HFFc6 (cell line): ENCODE data around the gene PCDHB4. TPM values are rescaled to one million over a fixed set of nuclear protein-coding genes. Genes with fewer than 3 reads are reported as not detected.
A peak's percentile ranks its signal among the peaks of the same experiment; 100 is the strongest.

Experiments used
- DNase-seq: peaks from one replicate; pipeline ENCODE4 v3.0.0-alpha.2; 2018
- H3K27ac Mint-ChIP-seq: 2 replicates; pipeline ENCODE4 v1.8.0; 2020; ENCODE audit warnings: mild to moderate bottlenecking, mixed read lengths
- H3K27me3 Mint-ChIP-seq: 2 replicates; pipeline ENCODE4 v1.8.0; 2021; ENCODE audit warnings: mild to moderate bottlenecking, moderate library complexity, mixed read lengths; ENCODE audit not compliant: insufficient read depth
- H3K36me3 Mint-ChIP-seq: 2 replicates; pipeline ENCODE4 v1.8.0; 2021; ENCODE audit warnings: low read depth, mixed read lengths
- H3K4me1 Mint-ChIP-seq: 2 replicates; pipeline ENCODE4 v1.8.0; 2020; ENCODE audit warnings: low read depth, mixed read lengths
- H3K4me3 Mint-ChIP-seq: 2 replicates; pipeline ENCODE4 v1.8.0; 2020; ENCODE audit warnings: mild to moderate bottlenecking, moderate library complexity, mixed read lengths
- H3K9me3 Mint-ChIP-seq: 2 replicates; pipeline ENCODE4 v1.8.0; 2020; ENCODE audit warnings: mild to moderate bottlenecking, mixed read lengths
- CTCF ChIP-seq: fragments of 200-600 bp; sonication (generic); IDR thresholded peaks from 2 replicates; pipeline ENCODE4 v1.5.0; 2021; ENCODE audit warnings: antibody characterized with exemption, mild to moderate bottlenecking
- long read RNA-seq: library from polyadenylated mRNA; unstranded; transcript quantifications from one replicate; pipeline ENCODE4 v2.0.0, GENCODE V29; 2019
- total RNA-seq, 6 experiments: library from RNA; stranded (reverse); fragmentation: NEBNext Ultra II Directional; extraction: Animal tissue kit (Norgen Biotek cat#: 25700); gene quantifications; 2 replicates in 1 of 6; 3 replicates in 5 of 6; pipeline ENCODE4 v1.2.3, GENCODE V29; 2021

Gene PCDHB4
- under 1 TPM; 0.24 to 0.80 (median 0.51) TPM for total RNA-seq
- long read RNA-seq: 0 reads

DNA sequence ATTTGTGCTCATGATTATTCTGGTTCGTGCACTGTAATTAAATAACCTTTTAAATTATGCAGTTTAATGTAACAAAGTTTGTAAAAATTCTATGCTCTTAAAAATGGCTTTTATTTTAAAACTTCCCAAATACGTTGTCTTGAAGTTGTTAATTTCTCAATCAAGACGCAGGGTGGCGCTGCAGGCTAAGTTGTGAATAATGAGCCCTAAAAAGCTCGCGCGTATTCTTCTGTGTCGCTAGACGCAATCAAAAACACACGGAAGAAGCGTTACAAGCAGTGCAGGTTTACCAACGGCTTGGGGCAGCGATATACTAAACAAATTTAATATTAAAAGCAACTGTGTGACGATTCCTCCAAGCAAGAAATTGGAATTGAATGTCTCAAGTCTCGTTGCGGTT is at the start of gene PCDHB4:
Gene PCDHB4, plus strand, starts transcription at position 256 of the 400 bp plus-strand sequence. CDS start 181 bp downstream, outside the sequence.
- H3K4me1 Mint-ChIP-seq: no peaks in the 10 kb centered on the region
- H3K4me3 Mint-ChIP-seq: peak within 1 kb of the TSS; percentile 41; the same call in 1 of the 2 replicates
- peak; percentile 55 for TF ChIP-seq CTCF
- H3K27me3 Mint-ChIP-seq: no peaks in the 10 kb centered on the region; the same call in 1 of the 2 replicates
- H3K36me3 Mint-ChIP-seq: peaks cover 7% of the 10 kb centered on the region
- DNase-seq: no peak
- no peak within 1 kb of the TSS for H3K27ac Mint-ChIP-seq
- peaks cover 16% of the 10 kb centered on the region for H3K9me3 Mint-ChIP-seq

DNA sequence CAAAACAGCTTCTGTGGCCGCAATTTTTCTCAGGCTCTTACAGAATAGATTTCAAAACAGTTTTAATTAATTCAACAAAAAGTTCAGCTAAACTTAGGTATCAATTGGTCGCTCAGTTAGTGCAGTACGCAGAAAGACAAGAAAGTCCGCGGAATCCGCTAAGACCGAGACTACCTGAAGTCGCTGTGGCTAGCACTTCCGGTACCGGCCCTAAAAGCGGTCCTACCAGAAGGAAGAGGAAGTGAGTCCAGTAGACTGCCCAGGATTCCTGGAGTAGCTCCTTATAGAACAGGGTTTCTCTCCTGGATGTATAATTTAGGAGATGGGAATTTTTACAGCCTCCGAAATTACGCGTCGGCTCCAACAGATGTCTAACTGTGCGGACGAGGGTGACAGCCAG is 43.8 kb upstream of the PCDHB4 start:
- H3K9me3 Mint-ChIP-seq: peaks cover 4% of the 10 kb centered on the region; the same call in 1 of the 2 replicates
- no peak for DNase-seq
- no peaks in the 10 kb centered on the region for H3K36me3 Mint-ChIP-seq
- no peaks in the 10 kb centered on the region for H3K4me1 Mint-ChIP-seq
- H3K27ac Mint-ChIP-seq: no peak overlapping the region
- peak overlapping the region; percentile 61; the same call in 1 of the 2 replicates for H3K4me3 Mint-ChIP-seq
- peaks cover 3% of the 10 kb centered on the region for H3K27me3 Mint-ChIP-seq
- TF ChIP-seq CTCF: no peak

GRCh38 chr5:141082228-141082627 is 39.4 kb upstream of the PCDHB4 start:
- H3K9me3 Mint-ChIP-seq: peaks cover 4% of the 10 kb centered on the region; the same call in 1 of the 2 replicates
- no peak for DNase-seq
- no peak overlapping the region for H3K27ac Mint-ChIP-seq
- peaks cover 3% of the 10 kb centered on the region for H3K27me3 Mint-ChIP-seq
- H3K4me1 Mint-ChIP-seq: peaks cover 19% of the 10 kb centered on the region
- H3K4me3 Mint-ChIP-seq: no peak overlapping the region
- no peaks in the 10 kb centered on the region for H3K36me3 Mint-ChIP-seq
- TF ChIP-seq CTCF: no peak

DNA sequence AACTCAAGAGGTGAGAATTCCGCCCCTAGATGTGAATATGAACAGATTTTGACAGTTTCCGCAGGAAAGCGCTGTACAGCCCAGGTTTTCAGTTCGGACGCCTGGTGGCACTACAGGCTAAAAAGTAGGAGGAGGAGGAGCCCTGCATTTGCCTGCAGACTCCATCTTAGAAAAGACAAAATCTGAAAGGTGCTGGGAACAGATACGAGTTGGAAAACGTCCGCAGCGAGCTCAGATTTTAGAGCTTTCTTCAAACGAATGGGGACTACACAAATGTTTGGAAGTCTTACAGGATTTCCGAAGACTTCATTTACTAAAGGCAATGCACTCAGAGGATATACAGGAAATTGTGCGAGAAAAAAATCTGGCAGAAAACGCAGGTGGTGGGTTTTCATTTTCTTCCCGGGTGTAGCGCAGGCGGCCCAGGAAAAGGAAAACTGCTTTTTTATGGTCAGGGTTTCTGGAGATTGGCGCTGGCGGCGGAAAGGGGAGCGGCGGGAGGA is 37.1 kb upstream of the PCDHB4 start:
- H3K4me1 Mint-ChIP-seq: peaks cover 19% of the 10 kb centered on the region
- no peaks in the 10 kb centered on the region for H3K36me3 Mint-ChIP-seq
- H3K9me3 Mint-ChIP-seq: no peaks in the 10 kb centered on the region
- peaks cover 3% of the 10 kb centered on the region; the same call in 1 of the 2 replicates for H3K27me3 Mint-ChIP-seq
- DNase-seq: peak; percentile 71
- peak overlapping the region; percentile 95 for H3K4me3 Mint-ChIP-seq
- peak overlapping the region; percentile 85 for H3K27ac Mint-ChIP-seq
- TF ChIP-seq CTCF: peak; percentile 77

DNA sequence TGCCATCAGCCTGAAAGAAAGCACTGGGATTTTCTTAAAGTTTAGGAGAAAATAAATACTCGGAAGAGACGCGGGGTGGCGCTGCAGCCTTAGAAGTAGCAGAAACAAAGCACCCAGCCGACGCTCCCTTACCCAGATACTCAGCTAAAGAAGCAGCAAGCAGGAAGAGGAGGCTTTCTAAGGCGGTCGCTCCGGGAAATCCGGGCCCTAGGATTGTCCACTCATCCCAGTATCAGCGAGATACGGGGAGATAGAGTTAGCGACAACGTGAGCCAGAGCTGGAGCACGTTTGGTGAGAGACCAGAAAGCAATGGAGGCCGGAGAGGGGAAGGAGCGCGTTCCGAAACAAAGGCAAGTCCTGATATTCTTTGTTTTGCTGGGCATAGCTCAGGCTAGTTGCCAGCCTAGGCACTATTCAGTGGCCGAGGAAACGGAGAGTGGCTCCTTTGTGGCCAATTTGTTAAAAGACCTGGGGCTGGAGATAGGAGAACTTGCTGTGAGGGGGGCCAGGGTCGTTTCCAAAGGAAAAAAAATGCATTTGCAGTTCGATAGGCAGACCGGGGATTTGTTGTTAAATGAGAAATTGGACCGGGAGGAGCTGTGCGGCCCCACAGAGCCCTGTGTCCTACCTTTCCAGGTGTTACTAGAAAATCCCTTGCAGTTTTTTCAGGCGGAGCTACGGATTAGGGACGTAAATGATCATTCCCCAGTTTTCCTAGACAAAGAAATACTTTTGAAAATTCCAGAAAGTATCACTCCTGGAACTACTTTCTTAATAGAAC is 26.9 kb upstream of the PCDHB4 start, which contains the start of gene PCDHB2:
Gene PCDHB2, plus strand, starts transcription at position 135 of the 782 bp plus-strand sequence. Its CDS starts 176 bp downstream, at position 311.
- H3K27me3 Mint-ChIP-seq: peaks cover 4% of the 10 kb centered on the region
- peak within 1 kb of the TSS; percentile 94 for H3K4me3 Mint-ChIP-seq
- peak; percentile 69 for DNase-seq
- TF ChIP-seq CTCF: peak; percentile 85
- H3K27ac Mint-ChIP-seq: peak within 1 kb of the TSS; percentile 77
- peaks cover 10% of the 10 kb centered on the region for H3K9me3 Mint-ChIP-seq
- H3K36me3 Mint-ChIP-seq: peaks cover 12% of the 10 kb centered on the region
- peaks cover 17% of the 10 kb centered on the region; the same call in 1 of the 2 replicates for H3K4me1 Mint-ChIP-seq
